ENCODE measurements around the gene FRMD4B. TPM values are rescaled to one million over a fixed set of nuclear protein-coding genes. Genes with fewer than 3 reads are reported as not detected.

The FRMD4B gene
- total and polyA plus RNA-seq, 4 donors = 5.6 to 73.6 (median 24.0) TPM

DNA sequence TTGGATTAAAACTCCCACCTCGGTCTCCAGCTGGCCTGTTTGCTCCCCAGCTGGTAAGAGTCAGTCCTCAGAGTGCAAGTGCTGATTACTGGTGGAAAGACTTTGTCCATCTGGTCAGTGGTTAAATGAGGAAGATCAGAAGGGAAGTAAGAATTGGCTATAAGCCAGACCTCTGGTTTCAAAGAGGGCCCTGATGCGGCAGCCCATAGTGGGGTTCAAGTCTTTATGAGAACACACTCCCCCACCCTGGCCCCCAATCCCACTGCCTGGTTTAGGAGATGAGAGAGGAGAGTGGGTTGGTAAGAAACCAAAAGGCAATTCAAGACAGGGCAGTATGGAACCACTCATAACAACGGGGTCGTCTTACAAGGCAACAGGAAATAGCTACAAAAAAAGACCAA, 65.0 kb downstream of the FRMD4B start:
- Histone ChIP-seq H3K9me3 (ENCODE audit: control insufficient read depth, low read length) (no peaks in the 10 kb centered on the region), H3K4me1 (ENCODE audit: control insufficient read depth in 1 of 2, insufficient read depth in 2 of 2, low read length in 2 of 2) (peaks cover 0 to 5% of the 10 kb centered on the region in 2 donors), H3K4me3 (ENCODE audit: low read length in 2 of 2) (no peak overlapping the region), H3K36me3 (ENCODE audit: control insufficient read depth in 1 of 2, insufficient read depth in 2 of 2, low read length in 1 of 2) (no peaks in the 10 kb centered on the region), H3K27me3 (ENCODE audit: control insufficient read depth in 1 of 2, insufficient read depth in 2 of 2, low read length in 1 of 2) (no peaks in the 10 kb centered on the region), H3K27ac (ENCODE audit: low read depth in 1 of 2, low read length in 2 of 2) (no peak overlapping the region)
- 87 to 91% methylated on average over 4 of the region's 4 CpGs for WGBS, 2 donors
- ATAC-seq (ENCODE audit: low FRiP score) = peak; percentile 26
- no peak for DNase-seq
- intact Hi-C loops (cut with DNase I) = loop anchor here in 1 of 2 donors (5.0 kb wide), 1 partner anchor 91 kb away; no protein-coding TSS in a partner anchor

DNA sequence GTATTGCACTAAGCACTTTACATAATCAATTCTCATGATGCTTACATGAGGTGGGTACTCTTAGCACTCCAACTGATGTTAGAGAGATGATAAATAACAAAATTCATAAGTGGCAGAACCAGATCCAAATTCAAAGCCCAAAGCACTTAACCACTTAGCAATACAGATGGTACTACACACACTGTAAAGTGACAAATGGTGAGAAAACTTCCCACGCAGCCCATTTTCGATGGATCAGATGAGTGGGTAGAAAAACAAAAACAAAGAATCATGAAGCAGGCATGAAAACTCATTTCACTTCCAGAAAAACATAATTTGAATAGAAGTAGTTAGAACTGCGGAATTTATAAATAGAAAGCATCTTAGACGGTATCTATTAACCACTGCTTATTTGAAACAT, 66.2 kb downstream of the FRMD4B start:
- no peaks in the 10 kb centered on the region for H3K27me3 ChIP-seq (ENCODE audit: control insufficient read depth in 1 of 2, insufficient read depth in 2 of 2, low read length in 1 of 2)
- intact Hi-C loops (cut with DNase I) = loop anchor here in 1 of 2 donors (5.0 kb wide), 1 partner anchor 93 kb away; no protein-coding TSS in a partner anchor
- no peaks in the 10 kb centered on the region for H3K4me1 ChIP-seq (ENCODE audit: control insufficient read depth in 1 of 2, insufficient read depth in 2 of 2, low read length in 2 of 2)
- no peak overlapping the region for H3K27ac ChIP-seq (ENCODE audit: low read depth in 1 of 2, low read length in 2 of 2)
- H3K4me3 ChIP-seq (ENCODE audit: low read length in 2 of 2) = no peak overlapping the region
- 65 to 66% methylated on average over 4 of the region's 4 CpGs for WGBS, 2 donors
- no peaks in the 10 kb centered on the region for H3K36me3 ChIP-seq (ENCODE audit: control insufficient read depth in 1 of 2, insufficient read depth in 2 of 2, low read length in 1 of 2)
- DNase-seq (no peak), ATAC-seq (ENCODE audit: low FRiP score) (no peak)
- H3K9me3 ChIP-seq (ENCODE audit: control insufficient read depth, low read length) = no peaks in the 10 kb centered on the region

DNA sequence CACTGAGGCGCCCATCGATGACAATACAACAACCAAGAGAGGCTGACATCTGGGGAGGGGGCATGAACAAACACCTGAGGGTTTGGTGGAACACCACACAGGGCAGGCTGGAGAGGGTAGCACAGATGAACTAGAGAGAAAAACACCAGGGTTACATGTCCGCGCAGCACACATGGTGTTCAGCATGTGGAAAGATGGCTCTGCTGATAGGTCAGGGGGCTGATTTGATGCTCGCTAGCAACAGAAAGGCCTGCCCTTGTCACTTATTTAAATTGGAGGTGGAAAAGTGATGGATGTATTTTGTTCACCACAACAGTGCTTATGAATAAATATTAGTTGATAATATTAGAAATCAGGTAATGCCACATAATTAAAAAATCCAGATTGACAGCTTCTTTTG, 67.5 kb downstream of the FRMD4B start:
- no peak for ATAC-seq (ENCODE audit: low FRiP score)
- no peaks in the 10 kb centered on the region for H3K27me3 ChIP-seq (ENCODE audit: control insufficient read depth in 1 of 2, insufficient read depth in 2 of 2, low read length in 1 of 2)
- H3K36me3 ChIP-seq (ENCODE audit: control insufficient read depth in 1 of 2, insufficient read depth in 2 of 2, low read length in 1 of 2) = no peaks in the 10 kb centered on the region
- H3K4me3 ChIP-seq (ENCODE audit: low read length in 2 of 2) = no peak overlapping the region
- no peak for DNase-seq
- no peak overlapping the region for H3K27ac ChIP-seq (ENCODE audit: low read depth in 1 of 2, low read length in 2 of 2)
- no peaks in the 10 kb centered on the region for H3K9me3 ChIP-seq (ENCODE audit: control insufficient read depth, low read length)
- intact Hi-C loops (cut with DNase I) = no loop called here
- 96 to 97% methylated on average over 5 of the region's 5 CpGs for WGBS, 2 donors
- H3K4me1 ChIP-seq (ENCODE audit: control insufficient read depth in 1 of 2, insufficient read depth in 2 of 2, low read length in 2 of 2) = no peaks in the 10 kb centered on the region

DNA sequence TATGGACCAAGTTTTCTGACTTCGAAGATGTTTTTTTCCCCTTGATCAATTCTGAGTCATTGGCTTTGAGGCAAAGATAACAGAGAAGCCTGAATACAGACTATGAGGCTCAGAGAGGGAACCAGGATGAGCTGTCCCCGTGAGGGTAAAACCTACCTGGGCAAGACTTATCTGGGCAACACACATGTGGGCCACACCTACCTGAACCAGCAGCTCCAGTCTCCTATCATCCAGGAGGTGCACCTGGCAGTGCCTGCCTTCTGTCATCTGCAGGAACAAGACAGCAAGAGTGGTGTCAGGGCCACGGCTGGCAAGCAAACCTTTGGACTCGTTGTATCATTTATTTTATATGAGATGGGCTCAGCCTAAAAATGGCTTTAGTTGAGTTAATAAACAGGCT, 72.6 kb downstream of the FRMD4B start:
- no peak for ATAC-seq (ENCODE audit: low FRiP score)
- DNase-seq = no peak
- WGBS, 2 donors = 68 to 72% methylated on average over 4 of the region's 4 CpGs
- intact Hi-C loops (cut with DNase I) = no loop called here
- Histone ChIP-seq H3K4me1 (ENCODE audit: control insufficient read depth in 1 of 2, insufficient read depth in 2 of 2, low read length in 2 of 2) (peaks cover 2% of the 10 kb centered on the region in 2 donors), H3K27ac (ENCODE audit: low read depth in 1 of 2, low read length in 2 of 2) (no peak overlapping the region), H3K9me3 (ENCODE audit: control insufficient read depth, low read length) (no peaks in the 10 kb centered on the region), H3K4me3 (ENCODE audit: low read length in 2 of 2) (no peak overlapping the region), H3K27me3 (ENCODE audit: control insufficient read depth in 1 of 2, insufficient read depth in 2 of 2, low read length in 1 of 2) (no peaks in the 10 kb centered on the region), H3K36me3 (ENCODE audit: control insufficient read depth in 1 of 2, insufficient read depth in 2 of 2, low read length in 1 of 2) (no peaks in the 10 kb centered on the region)

DNA sequence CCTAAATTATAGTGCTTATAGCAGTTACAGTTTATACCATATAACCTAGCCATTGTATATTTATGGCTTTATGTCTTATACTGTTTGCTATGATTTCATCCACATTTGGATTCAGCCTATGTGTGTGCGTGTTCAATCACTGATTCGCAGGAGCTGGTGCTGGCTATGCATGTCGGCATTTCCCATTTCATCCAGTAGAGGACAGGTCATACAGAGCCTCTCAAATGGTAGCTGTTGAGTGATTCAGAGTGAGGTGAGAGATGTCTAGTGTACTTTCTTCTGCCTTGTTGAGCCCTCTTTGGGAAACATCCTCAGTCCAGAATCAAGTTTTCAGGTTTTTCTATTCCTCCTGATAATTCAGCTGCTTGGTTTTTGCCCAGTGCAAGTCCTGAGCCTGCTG, 76.1 kb downstream of the FRMD4B start:
- H3K27ac ChIP-seq (ENCODE audit: low read depth in 1 of 2, low read length in 2 of 2) = no peak overlapping the region
- H3K27me3 ChIP-seq (ENCODE audit: control insufficient read depth in 1 of 2, insufficient read depth in 2 of 2, low read length in 1 of 2) = no peaks in the 10 kb centered on the region
- 75 to 81% methylated on average over 3 of the region's 3 CpGs for WGBS, 2 donors
- ATAC-seq (ENCODE audit: low FRiP score) (no peak), DNase-seq (no peak)
- no peaks in the 10 kb centered on the region for H3K9me3 ChIP-seq (ENCODE audit: control insufficient read depth, low read length)
- H3K4me1 ChIP-seq (ENCODE audit: control insufficient read depth in 1 of 2, insufficient read depth in 2 of 2, low read length in 2 of 2) = peaks cover 2% of the 10 kb centered on the region in 2 donors
- H3K36me3 ChIP-seq (ENCODE audit: control insufficient read depth in 1 of 2, insufficient read depth in 2 of 2, low read length in 1 of 2) = no peaks in the 10 kb centered on the region
- intact Hi-C loops (cut with DNase I) = loop anchor here (5.0 kb wide), 2 partner anchors 102 to 148 kb away; no protein-coding TSS in a partner anchor
- no peak overlapping the region for H3K4me3 ChIP-seq (ENCODE audit: low read length in 2 of 2)

DNA sequence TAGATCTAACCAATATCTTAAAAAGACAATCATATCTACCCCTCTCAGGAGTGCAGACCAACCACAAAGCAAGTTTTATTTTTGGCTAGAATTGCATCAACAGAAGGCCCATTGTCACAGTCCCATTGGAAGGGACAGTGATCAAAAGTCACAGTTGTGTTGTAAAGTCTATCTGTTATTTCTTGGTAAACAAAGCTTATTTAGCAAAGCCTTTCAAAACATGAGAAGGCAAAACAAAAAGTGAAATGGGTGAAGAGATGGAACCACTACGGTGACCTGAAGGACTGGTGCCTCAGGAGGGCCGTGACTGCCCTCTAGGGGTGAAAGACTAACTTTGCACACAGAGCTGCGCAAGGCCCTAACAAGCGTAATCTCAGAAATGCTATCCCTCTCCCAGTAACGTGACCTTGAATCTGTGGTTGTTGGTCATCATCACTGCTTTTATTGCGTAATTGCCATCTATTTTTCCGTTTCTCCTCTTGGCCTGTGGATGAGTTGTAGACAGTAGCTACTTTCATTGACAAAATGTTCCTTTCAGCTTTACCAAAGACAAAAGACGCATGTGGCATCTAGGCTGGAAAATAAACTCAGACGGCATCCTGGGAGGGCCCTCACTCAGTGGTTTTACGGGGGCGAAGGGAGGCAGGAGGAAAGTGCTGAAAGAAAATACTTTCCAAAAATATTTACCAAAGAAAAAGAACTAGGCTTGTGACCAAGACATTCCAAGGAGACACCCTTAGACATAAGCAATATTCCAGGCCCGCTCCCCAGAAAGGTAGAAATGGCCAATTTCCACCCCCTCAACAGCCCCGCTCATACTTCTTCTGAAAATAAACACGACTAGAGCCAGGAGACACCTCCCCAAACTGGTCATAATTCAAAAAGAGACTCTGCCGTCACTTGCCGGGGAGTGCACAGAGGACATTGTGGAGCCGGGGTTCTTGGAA, 79.4 kb downstream of the FRMD4B start:
- Histone ChIP-seq H3K9me3 (ENCODE audit: control insufficient read depth, low read length) (no peaks in the 10 kb centered on the region), H3K36me3 (ENCODE audit: control insufficient read depth in 1 of 2, insufficient read depth in 2 of 2, low read length in 1 of 2) (no peaks in the 10 kb centered on the region), H3K4me3 (ENCODE audit: low read length in 2 of 2) (no peak overlapping the region), H3K27me3 (ENCODE audit: control insufficient read depth in 1 of 2, insufficient read depth in 2 of 2, low read length in 1 of 2) (no peaks in the 10 kb centered on the region), H3K27ac (ENCODE audit: low read depth in 1 of 2, low read length in 2 of 2) (peak overlapping the region in 1 of 2 donors; percentile 47), H3K4me1 (ENCODE audit: control insufficient read depth in 1 of 2, insufficient read depth in 2 of 2, low read length in 2 of 2) (peaks cover 3 to 4% of the 10 kb centered on the region in 2 donors)
- 4 to 10% methylated on average over 17 of the region's 17 CpGs for WGBS, 2 donors
- intact Hi-C loops (cut with DNase I) = loop anchor here (5.0 kb wide), 2 partner anchors 106 to 144 kb away; no protein-coding TSS in a partner anchor
- ATAC-seq (ENCODE audit: low FRiP score) (peak; percentile 98), DNase-seq (peak; percentile 77 to 79)

DNA sequence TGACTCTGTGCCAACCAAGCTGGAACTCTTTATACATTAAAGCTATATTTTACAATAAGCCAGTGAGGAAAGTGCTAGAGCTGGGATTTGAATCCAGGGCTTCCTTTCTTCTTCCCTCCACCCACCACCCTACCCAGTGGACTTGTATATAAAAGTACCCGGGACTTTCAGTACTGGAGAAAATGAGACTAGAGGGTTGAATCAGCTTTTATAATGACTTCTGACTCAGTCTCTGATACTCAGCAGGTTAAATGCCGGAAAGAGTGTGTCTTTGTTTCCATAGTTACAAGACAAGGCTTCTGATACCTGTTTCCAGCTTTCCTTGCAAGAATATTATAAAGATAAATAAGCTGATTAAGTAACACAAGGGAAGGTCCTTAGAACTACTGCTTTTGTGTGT, 80.9 kb downstream of the FRMD4B start:
- no peak overlapping the region for H3K27ac ChIP-seq (ENCODE audit: low read depth in 1 of 2, low read length in 2 of 2)
- DNase-seq (no peak), ATAC-seq (ENCODE audit: low FRiP score) (no peak)
- no peaks in the 10 kb centered on the region for H3K36me3 ChIP-seq (ENCODE audit: control insufficient read depth in 1 of 2, insufficient read depth in 2 of 2, low read length in 1 of 2)
- no peak overlapping the region for H3K4me3 ChIP-seq (ENCODE audit: low read length in 2 of 2)
- intact Hi-C loops (cut with DNase I) = loop anchor here (5.0 kb wide), 2 partner anchors 107 to 143 kb away; no protein-coding TSS in a partner anchor
- peaks cover 2 to 3% of the 10 kb centered on the region in 2 donors for H3K4me1 ChIP-seq (ENCODE audit: control insufficient read depth in 1 of 2, insufficient read depth in 2 of 2, low read length in 2 of 2)
- 62 to 71% methylated on average over 2 of the region's 2 CpGs for WGBS, 2 donors
- no peaks in the 10 kb centered on the region for H3K27me3 ChIP-seq (ENCODE audit: control insufficient read depth in 1 of 2, insufficient read depth in 2 of 2, low read length in 1 of 2)
- H3K9me3 ChIP-seq (ENCODE audit: control insufficient read depth, low read length) = no peaks in the 10 kb centered on the region

DNA sequence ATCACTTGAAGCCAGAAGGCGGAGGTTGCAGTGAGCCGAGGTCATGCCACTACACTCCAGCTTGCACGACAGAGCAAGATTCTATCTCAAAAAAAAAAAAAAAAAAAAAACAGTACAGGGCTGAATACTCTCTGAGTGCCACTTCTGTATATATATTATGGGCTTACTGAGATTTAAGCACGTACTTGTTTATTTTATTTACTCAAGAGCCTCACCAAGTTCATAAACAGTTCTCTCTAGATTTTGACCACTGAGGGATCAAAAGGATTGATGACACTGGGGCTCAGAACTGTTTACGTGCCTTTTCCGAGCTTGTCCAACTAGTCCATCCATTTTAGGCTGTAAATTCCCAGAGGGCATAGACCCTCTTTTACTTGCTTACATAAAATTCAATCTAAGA, 81.5 kb downstream of the FRMD4B start:
- H3K9me3 ChIP-seq (ENCODE audit: control insufficient read depth, low read length) = no peaks in the 10 kb centered on the region
- peaks cover 1 to 2% of the 10 kb centered on the region in 2 donors for H3K4me1 ChIP-seq (ENCODE audit: control insufficient read depth in 1 of 2, insufficient read depth in 2 of 2, low read length in 2 of 2)
- 88 to 91% methylated on average over 6 of the region's 6 CpGs for WGBS, 2 donors
- no peaks in the 10 kb centered on the region for H3K36me3 ChIP-seq (ENCODE audit: control insufficient read depth in 1 of 2, insufficient read depth in 2 of 2, low read length in 1 of 2)
- no peak for DNase-seq
- intact Hi-C loops (cut with DNase I) = no loop called here
- H3K27ac ChIP-seq (ENCODE audit: low read depth in 1 of 2, low read length in 2 of 2) = no peak overlapping the region
- H3K27me3 ChIP-seq (ENCODE audit: control insufficient read depth in 1 of 2, insufficient read depth in 2 of 2, low read length in 1 of 2) = no peaks in the 10 kb centered on the region
- H3K4me3 ChIP-seq (ENCODE audit: low read length in 2 of 2) = no peak overlapping the region
- ATAC-seq (ENCODE audit: low FRiP score) = no peak

DNA sequence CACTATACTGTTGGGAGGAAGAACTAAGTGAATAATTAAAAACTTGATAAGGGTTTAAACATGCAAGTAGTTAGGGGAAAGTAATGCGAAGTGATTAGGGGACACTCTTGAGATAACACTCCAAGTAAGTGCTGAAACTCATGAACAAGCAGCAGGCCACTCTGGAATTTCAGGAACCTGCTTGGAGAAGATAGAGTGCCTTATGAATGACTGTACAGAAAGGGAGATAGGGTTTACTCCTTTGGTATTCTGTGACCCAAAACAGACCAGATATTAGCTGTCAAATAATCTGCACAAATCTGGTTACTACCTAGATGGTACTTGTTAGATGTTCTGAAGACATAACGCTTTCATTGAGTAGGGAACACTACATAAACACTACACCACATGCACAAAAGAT, 85.6 kb downstream of the FRMD4B start:
- DNase-seq (no peak), ATAC-seq (ENCODE audit: low FRiP score) (no peak)
- H3K9me3 ChIP-seq (ENCODE audit: control insufficient read depth, low read length) = no peaks in the 10 kb centered on the region
- no peak overlapping the region for H3K4me3 ChIP-seq (ENCODE audit: low read length in 2 of 2)
- H3K36me3 ChIP-seq (ENCODE audit: control insufficient read depth in 1 of 2, insufficient read depth in 2 of 2, low read length in 1 of 2) = peaks cover 0 to 3% of the 10 kb centered on the region in 2 donors
- no peak overlapping the region for H3K27ac ChIP-seq (ENCODE audit: low read depth in 1 of 2, low read length in 2 of 2)
- no peaks in the 10 kb centered on the region for H3K27me3 ChIP-seq (ENCODE audit: control insufficient read depth in 1 of 2, insufficient read depth in 2 of 2, low read length in 1 of 2)
- intact Hi-C loops (cut with DNase I) = no loop called here
- H3K4me1 ChIP-seq (ENCODE audit: control insufficient read depth in 1 of 2, insufficient read depth in 2 of 2, low read length in 2 of 2) = peaks cover 1 to 2% of the 10 kb centered on the region in 2 donors
- WGBS, 2 donors = 95 to 99% methylated on average over 2 of the region's 2 CpGs

All from aorta (tissue), 5 donors.